HEK293 (cell line): Measurements from ENCODE around the gene IL25.

Source experiments
- CTCF ChIA-PET: fragments of 350-600 bp; formaldehyde crosslinking; extraction: SDS; loops from one replicate; lab custom pipeline; 2021; ENCODE audit warnings: antibody characterized with exemption; lab: Yijun Ruan, JAX
- POLR2A ChIA-PET: fragments of 300-600 bp; formaldehyde crosslinking; extraction: SDS; loops from one replicate; lab custom pipeline; 2020; ENCODE audit warnings: antibody characterized with exemption, inconsistent platforms; lab: Yijun Ruan, JAX
- H3K27ac ChIP-seq: fragments of 200-500 bp; sonication (Bioruptor generic); 2 replicates; pipeline ENCODE4 v1.5.1; 2014; ENCODE audit warnings: low read depth, low read length, control low read depth, inconsistent platforms; ENCODE audit errors: extremely low read depth
- H3K36me3 ChIP-seq, 2 experiments: fragments of 200-500 bp in 1 of 2; sonication (Bioruptor generic) in 1 of 2; 1 replicate in 1 of 2; 2 replicates in 1 of 2; pipeline ENCODE4 v1.5.1; 2014 to 2017; ENCODE audit warnings: inconsistent platforms in 2 of 2, low read length in 2 of 2; ENCODE audit not compliant: control insufficient read depth in 2 of 2, insufficient read depth in 1 of 2
- H3K4me1 ChIP-seq: fragments of 200-500 bp; sonication (Bioruptor generic); 2 replicates; pipeline ENCODE4 v1.5.1; 2014; ENCODE audit warnings: mild to moderate bottlenecking, low read length, inconsistent platforms; ENCODE audit not compliant: control insufficient read depth, insufficient read depth
- H3K4me3 ChIP-seq: 2 replicates; pipeline ENCODE4 v1.5.1; 2011; ENCODE audit warnings: low read depth, mild to moderate bottlenecking, control low read depth, low read length, moderate library complexity
- H3K9me3 ChIP-seq: fragments of 200-500 bp; sonication (Bioruptor generic); 2 replicates; pipeline ENCODE4 v1.5.1; 2014; ENCODE audit warnings: low read depth, low read length, inconsistent platforms; ENCODE audit not compliant: control insufficient read depth, insufficient read depth
- GLIS2 ChIP-seq: fragments of 450-650 bp; formaldehyde crosslinking; IDR thresholded peaks from 2 replicates; pipeline ENCODE4 v1.5.1; 2016; ENCODE audit warnings: missing biosample characterization, missing genetic modification characterization
- HOXD13 ChIP-seq: sonication (generic); formaldehyde crosslinking; IDR thresholded peaks from 2 replicates; pipeline ENCODE4 v1.8.0; 2022; ENCODE audit warnings: missing genetic modification reagents, borderline replicate concordance
- IKZF3 ChIP-seq: fragments of 450-650 bp; IDR thresholded peaks from 2 replicates; pipeline ENCODE4 v1.5.0; 2018; ENCODE audit warnings: missing biosample characterization, mild to moderate bottlenecking, missing genetic modification characterization, moderate library complexity
- KLF8 ChIP-seq: fragments of 450-650 bp; formaldehyde crosslinking; IDR thresholded peaks from 2 replicates; pipeline ENCODE4 v1.5.1; 2016; ENCODE audit warnings: missing biosample characterization, missing genetic modification characterization
- PRDM4 ChIP-seq: fragments of 450-650 bp; formaldehyde crosslinking; IDR thresholded peaks from 2 replicates; pipeline ENCODE4 v1.5.1; 2017; ENCODE audit warnings: missing biosample characterization, missing genetic modification characterization
- REPIN1 ChIP-seq: fragments of 450-650 bp; formaldehyde crosslinking; IDR thresholded peaks from 2 replicates; pipeline ENCODE4 v1.5.1; 2017; ENCODE audit warnings: missing biosample characterization, missing genetic modification characterization, low read depth
- SP7 ChIP-seq: fragments of 450-650 bp; formaldehyde crosslinking; IDR thresholded peaks from 2 replicates; pipeline ENCODE4 v1.5.1; 2016; ENCODE audit warnings: missing biosample characterization, missing genetic modification characterization
- YY1 ChIP-seq: fragments of 450-650 bp; formaldehyde crosslinking; IDR thresholded peaks from 2 replicates; pipeline ENCODE4 v1.5.1; 2018; ENCODE audit warnings: missing biosample characterization, missing genetic modification characterization
- ZBTB7A ChIP-seq: fragments of 450-650 bp; formaldehyde crosslinking; IDR thresholded peaks from 2 replicates; pipeline ENCODE4 v1.5.1; 2016; ENCODE audit warnings: low read depth, missing biosample characterization, missing genetic modification characterization
- ZFP41 ChIP-seq: fragments of 450-650 bp; formaldehyde crosslinking; IDR thresholded peaks from 2 replicates; pipeline ENCODE4 v1.5.1; 2016; ENCODE audit warnings: missing biosample characterization, missing genetic modification characterization, borderline replicate concordance
- ZNF155 ChIP-seq: fragments of 450-650 bp; formaldehyde crosslinking; IDR thresholded peaks from 2 replicates; pipeline ENCODE4 v1.5.1; 2016; ENCODE audit warnings: missing biosample characterization, missing genetic modification characterization
- ZNF175 ChIP-seq: fragments of 450-650 bp; formaldehyde crosslinking; IDR thresholded peaks from 2 replicates; pipeline ENCODE4 v1.5.1; 2016; ENCODE audit warnings: missing biosample characterization, missing genetic modification characterization
- ZNF23 ChIP-seq: fragments of 450-650 bp; formaldehyde crosslinking; IDR thresholded peaks from 2 replicates; pipeline ENCODE4 v1.5.1; 2016; ENCODE audit warnings: missing biosample characterization, missing genetic modification characterization, borderline replicate concordance
- ZNF48 ChIP-seq: fragments of 450-650 bp; formaldehyde crosslinking; IDR thresholded peaks from 2 replicates; pipeline ENCODE4 v1.5.1; 2016; ENCODE audit warnings: missing biosample characterization, missing genetic modification characterization
- ZNF510 ChIP-seq: fragments of 450-650 bp; formaldehyde crosslinking; IDR thresholded peaks from 2 replicates; pipeline ENCODE4 v1.5.1; 2018; ENCODE audit warnings: mild to moderate bottlenecking, missing genetic modification characterization, missing biosample characterization; ENCODE audit not compliant: insufficient replicate concordance
- ZNF658 ChIP-seq: fragments of 450-650 bp; formaldehyde crosslinking; IDR thresholded peaks from 2 replicates; pipeline ENCODE4; 2016; ENCODE audit warnings: missing biosample characterization, missing genetic modification characterization
- ZNF660 ChIP-seq: fragments of 450-650 bp; IDR thresholded peaks from 2 replicates; pipeline ENCODE4 v1.5.1; 2018; ENCODE audit warnings: missing biosample characterization, mild to moderate bottlenecking, missing genetic modification characterization
- ZNF843 ChIP-seq: fragments of 450-650 bp; formaldehyde crosslinking; IDR thresholded peaks from 2 replicates; pipeline ENCODE4 v1.5.1; 2016; ENCODE audit warnings: missing biosample characterization, missing genetic modification characterization
- TF ChIP-seq, protein P1 (sequence below): fragments of 450-650 bp; formaldehyde crosslinking; IDR thresholded peaks from 2 replicates; pipeline ENCODE4 v1.5.1; 2016; ENCODE audit warnings: missing biosample characterization, missing genetic modification characterization
- TF ChIP-seq, protein P2 (sequence below): fragments of 450-650 bp; formaldehyde crosslinking; IDR thresholded peaks from 2 replicates; pipeline ENCODE4 v1.5.1; 2016; ENCODE audit warnings: missing biosample characterization, missing genetic modification characterization

The IL25 gene

DNA sequence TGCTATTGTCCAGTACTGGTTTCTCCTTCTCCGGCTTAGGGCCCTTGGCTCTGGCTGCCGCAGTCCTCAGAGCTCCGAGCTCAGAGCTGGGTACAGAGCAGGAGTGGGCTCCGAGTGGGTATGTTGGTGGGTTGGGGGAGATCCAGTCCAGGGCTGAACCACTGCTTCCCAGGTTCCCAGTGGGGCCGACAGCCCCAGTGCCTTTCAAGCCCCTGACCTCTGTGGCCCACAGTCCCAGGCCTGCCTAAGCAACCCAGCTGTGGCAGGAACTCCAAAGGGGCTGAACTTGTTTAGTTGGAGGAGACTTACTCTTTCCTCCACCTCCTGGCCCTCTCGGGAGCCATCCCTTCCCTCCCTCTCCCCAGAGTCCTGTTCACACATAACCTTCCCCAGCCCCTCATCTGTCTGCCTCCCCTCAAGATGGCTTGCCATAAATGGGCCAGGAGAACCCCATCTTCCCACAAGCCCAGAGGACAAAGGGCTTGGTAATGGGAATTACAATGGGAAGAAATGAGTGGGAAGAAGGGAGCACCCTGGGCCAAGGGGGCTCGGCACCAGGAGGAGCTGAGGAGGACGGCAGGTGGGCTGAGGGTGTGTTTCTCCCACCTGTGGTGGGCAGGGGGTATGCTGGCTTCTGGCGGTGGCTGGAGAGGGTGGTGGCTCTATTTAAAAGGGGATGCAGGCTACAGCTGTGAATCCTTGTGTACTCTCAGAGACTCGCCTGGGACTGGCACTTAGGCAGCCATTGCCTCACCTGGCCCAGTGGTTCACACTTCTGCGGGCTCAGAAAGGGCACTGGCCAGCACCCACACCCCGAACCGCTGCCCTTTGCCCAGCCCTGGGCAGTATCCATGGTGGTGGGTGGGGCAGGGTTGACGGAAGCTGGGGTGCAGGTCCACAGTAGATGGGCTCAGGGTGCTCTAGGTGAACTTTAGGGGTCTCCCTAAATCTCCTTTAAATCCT is 39.2 kb downstream of the IL25 start:
- Histone ChIP-seq H3K4me1 (no peaks in the 10 kb centered on the region), H3K27ac (no peak overlapping the region), H3K9me3 (no peaks in the 10 kb centered on the region)
- CTCF ChIA-PET, result interaction anchor here (0.6 kb wide), 1 partner anchor 67 kb away, joined by 3 read pairs; no protein-coding TSS in a partner anchor
- TF ChIP-seq ZNF23 (tag by site-specific recombination), result no peak
- TF ChIP-seq ZFP41 (tag by site-specific recombination), result no peak
- no peak for TF ChIP-seq ZNF48 (tag by site-specific recombination)
- TF ChIP-seq, protein P1, sequence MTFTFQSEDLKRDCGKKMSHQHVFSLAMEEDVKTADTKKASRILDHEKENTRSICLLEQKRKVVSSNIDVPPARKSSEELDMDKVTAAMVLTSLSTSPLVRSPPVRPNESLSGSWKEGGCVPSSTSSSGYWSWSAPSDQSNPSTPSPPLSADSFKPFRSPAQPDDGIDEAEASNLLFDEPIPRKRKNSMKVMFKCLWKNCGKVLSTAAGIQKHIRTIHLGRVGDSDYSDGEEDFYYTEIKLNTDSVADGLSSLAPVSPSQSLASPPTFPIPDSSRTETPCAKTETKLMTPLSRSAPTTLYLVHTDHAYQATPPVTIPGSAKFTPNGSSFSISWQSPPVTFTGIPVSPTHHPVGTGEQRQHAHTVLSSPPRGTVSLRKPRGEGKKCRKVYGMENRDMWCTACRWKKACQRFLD (tag by site-specific recombination), result no peak
- TF ChIP-seq ZNF660 (tag by site-specific recombination), result no peak
- TF ChIP-seq ZNF175 (tag by site-specific recombination), result no peak
- TF ChIP-seq SP7, result no peak
- TF ChIP-seq KLF8, result no peak
- TF ChIP-seq ZNF843 (tag by site-specific recombination), result no peak
- no peak for TF ChIP-seq GLIS2 (tag by site-specific recombination)
- TF ChIP-seq, all 188 proteins: peak for 0
- Histone ChIP-seq H3K4me3 (no peak overlapping the region), H3K36me3 (no peaks in the 10 kb centered on the region)
- POLR2A ChIA-PET, result no interaction called here

DNA sequence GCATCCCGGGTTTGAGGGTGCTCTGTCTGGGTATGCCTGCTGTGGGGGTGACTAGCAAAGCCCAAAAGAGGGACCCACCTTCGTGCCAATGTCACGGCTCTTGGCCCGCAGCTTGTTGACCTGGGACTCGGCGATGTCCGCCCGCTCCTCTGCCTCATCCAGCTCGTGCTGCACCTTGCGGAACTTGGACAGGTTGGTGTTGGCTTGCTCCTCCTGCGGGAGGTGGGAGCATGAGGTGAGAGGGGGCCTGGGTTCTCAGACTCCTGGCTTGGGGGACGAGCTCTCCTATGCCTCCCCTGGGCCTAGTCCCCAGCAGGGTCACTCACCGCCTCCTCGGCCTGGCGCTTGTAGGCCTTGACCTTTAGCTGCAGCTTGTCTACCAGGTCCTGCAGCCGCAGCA is 41.1 kb downstream of the IL25 start:
- Histone ChIP-seq H3K4me3 (no peak overlapping the region), H3K27ac (no peak overlapping the region), H3K4me1 (no peaks in the 10 kb centered on the region), H3K9me3 (no peaks in the 10 kb centered on the region), H3K36me3 (no peaks in the 10 kb centered on the region)
- ChIA-PET CTCF (no interaction called here), POLR2A (no interaction called here)
- TF ChIP-seq, protein P2, sequence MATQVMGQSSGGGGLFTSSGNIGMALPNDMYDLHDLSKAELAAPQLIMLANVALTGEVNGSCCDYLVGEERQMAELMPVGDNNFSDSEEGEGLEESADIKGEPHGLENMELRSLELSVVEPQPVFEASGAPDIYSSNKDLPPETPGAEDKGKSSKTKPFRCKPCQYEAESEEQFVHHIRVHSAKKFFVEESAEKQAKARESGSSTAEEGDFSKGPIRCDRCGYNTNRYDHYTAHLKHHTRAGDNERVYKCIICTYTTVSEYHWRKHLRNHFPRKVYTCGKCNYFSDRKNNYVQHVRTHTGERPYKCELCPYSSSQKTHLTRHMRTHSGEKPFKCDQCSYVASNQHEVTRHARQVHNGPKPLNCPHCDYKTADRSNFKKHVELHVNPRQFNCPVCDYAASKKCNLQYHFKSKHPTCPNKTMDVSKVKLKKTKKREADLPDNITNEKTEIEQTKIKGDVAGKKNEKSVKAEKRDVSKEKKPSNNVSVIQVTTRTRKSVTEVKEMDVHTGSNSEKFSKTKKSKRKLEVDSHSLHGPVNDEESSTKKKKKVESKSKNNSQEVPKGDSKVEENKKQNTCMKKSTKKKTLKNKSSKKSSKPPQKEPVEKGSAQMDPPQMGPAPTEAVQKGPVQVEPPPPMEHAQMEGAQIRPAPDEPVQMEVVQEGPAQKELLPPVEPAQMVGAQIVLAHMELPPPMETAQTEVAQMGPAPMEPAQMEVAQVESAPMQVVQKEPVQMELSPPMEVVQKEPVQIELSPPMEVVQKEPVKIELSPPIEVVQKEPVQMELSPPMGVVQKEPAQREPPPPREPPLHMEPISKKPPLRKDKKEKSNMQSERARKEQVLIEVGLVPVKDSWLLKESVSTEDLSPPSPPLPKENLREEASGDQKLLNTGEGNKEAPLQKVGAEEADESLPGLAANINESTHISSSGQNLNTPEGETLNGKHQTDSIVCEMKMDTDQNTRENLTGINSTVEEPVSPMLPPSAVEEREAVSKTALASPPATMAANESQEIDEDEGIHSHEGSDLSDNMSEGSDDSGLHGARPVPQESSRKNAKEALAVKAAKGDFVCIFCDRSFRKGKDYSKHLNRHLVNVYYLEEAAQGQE (tag by site-specific recombination), result no peak
- TF ChIP-seq ZFP41 (tag by site-specific recombination) (no peak), ZBTB7A (tag by site-specific recombination) (no peak), YY1 (no peak), PRDM4 (tag by site-specific recombination) (no peak), ZNF658 (tag by site-specific recombination) (no peak), ZNF155 (tag by site-specific recombination) (no peak), ZNF510 (no peak), HOXD13 (no peak), REPIN1 (tag by site-specific recombination) (no peak), IKZF3 (tag by site-specific recombination) (no peak)
